Measurements from ENCODE around the gene PRKD2. TPM values are rescaled to one million over a fixed set of nuclear protein-coding genes. Genes with fewer than 3 reads are reported as not detected.

PRKD2 gene
- total RNA-seq, 1 donor from 2014 or later = 49.4 TPM

- TF ChIP-seq POLR2AphosphoS5 (IDR thresholded peaks at IDR 0.05; ENCODE audit: insufficient read depth in 1 of 2, low read depth in 1 of 2) (no peak), POLR2A (IDR thresholded peaks at IDR 0.05) (no peak), CTCF (IDR thresholded peaks at IDR 0.05) (no peak)
- Histone ChIP-seq H3K4me3 (no peak overlapping the region), H3K27me3 (no peaks in the 10 kb centered on the region), H3K9me3 (no peaks in the 10 kb centered on the region), H3K36me3 (peaks cover 10 to 90% of the 10 kb centered on the region in 2 donors), H3K4me1 (no peaks in the 10 kb centered on the region), H3K27ac (no peak overlapping the region)
- intact Hi-C loops (cut with DNase I) = no loop called here
- no peak for DNase-seq (ENCODE audit: extremely low spot score in 2 of 2)
Observed at GRCh38 chr19:46687438-46688145, 29.3 kb downstream of the PRKD2 start.

DNA sequence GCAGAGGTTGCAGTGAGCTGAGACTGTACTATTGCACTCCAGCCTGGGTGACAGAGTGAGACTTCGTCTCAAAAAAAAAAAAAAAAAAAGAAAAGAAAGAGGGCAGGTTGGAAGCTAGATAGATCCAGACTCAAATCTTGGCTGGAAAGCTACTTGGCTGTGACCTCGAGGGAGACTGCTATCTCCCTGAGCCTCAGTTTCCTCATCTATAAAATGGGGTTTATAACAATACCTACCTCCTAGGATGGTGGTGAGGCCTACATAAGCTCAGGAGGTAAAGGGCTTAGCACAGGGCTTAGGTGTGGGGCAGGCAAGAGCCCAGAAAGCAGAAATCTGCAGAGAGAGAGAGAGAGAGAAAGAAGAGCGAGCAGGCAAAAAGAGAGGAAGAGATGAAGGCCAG lies 31.7 kb downstream of the PRKD2 start:
- Histone ChIP-seq H3K27me3 (no peaks in the 10 kb centered on the region), H3K4me3 (no peak overlapping the region), H3K4me1 (no peaks in the 10 kb centered on the region), H3K27ac (no peak overlapping the region), H3K36me3 (peaks cover 4 to 89% of the 10 kb centered on the region in 2 donors), H3K9me3 (no peaks in the 10 kb centered on the region)
- TF ChIP-seq CTCF (IDR thresholded peaks at IDR 0.05) (no peak), POLR2A (IDR thresholded peaks at IDR 0.05) (no peak), POLR2AphosphoS5 (IDR thresholded peaks at IDR 0.05; ENCODE audit: insufficient read depth in 1 of 2, low read depth in 1 of 2) (no peak)
- intact Hi-C loops (cut with DNase I) = no loop called here
- no peak for DNase-seq (ENCODE audit: extremely low spot score in 2 of 2)

- Histone ChIP-seq H3K27ac (no peak overlapping the region), H3K4me3 (no peak overlapping the region), H3K27me3 (no peaks in the 10 kb centered on the region), H3K9me3 (no peaks in the 10 kb centered on the region), H3K4me1 (no peaks in the 10 kb centered on the region), H3K36me3 (peaks cover 0 to 90% of the 10 kb centered on the region in 2 donors)
- TF ChIP-seq POLR2A (IDR thresholded peaks at IDR 0.05) (no peak), POLR2AphosphoS5 (IDR thresholded peaks at IDR 0.05; ENCODE audit: insufficient read depth in 1 of 2, low read depth in 1 of 2) (no peak), CTCF (IDR thresholded peaks at IDR 0.05) (no peak)
- intact Hi-C loops (cut with DNase I) = loop anchor here (5.0 kb wide), 1 partner anchor 196 kb away; no protein-coding TSS in a partner anchor
- DNase-seq (ENCODE audit: extremely low spot score in 2 of 2) = no peak
Observed at GRCh38 chr19:46678110-46678732, 38.7 kb downstream of the PRKD2 start.

DNA sequence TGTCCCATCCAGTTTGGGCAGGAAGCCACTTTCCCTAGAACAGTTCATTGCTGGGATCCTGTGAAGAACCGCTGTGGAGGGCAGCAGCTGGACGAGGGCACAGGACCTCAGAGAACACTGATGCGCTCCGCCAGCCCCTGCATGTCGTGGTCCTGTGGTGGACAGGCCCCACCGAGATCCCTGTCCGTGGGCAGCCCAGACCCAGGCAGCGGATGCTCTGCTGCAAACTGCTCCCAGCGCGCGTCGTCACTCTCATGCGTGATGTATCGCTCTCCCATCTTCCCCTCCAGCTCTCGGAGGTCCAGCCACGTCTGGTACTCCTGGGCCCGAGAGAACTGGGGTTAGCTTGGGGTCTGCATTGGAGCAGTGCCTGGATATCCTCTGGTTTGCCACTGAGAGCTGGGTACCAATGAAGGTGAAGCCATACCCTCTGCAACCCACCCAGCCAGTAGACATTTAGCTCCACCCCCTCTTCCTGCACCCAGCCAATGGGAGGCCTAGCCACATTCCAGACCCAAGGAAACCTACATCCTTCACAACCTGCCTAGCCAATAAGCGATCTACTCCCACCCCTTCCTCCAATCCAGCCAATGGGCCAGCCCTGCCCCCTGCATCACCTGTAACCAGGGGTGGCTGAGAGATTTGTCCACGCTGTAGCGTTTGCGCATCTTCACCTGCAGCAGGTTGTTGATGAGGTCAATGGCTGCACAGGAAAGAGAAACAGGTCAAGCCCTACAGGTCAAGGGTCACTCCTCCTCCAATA lies 42.3 kb downstream of the PRKD2 start:
- Histone ChIP-seq H3K4me1 (no peaks in the 10 kb centered on the region), H3K27me3 (no peaks in the 10 kb centered on the region), H3K27ac (no peak overlapping the region), H3K36me3 (peaks cover 0 to 60% of the 10 kb centered on the region in 2 donors), H3K9me3 (no peaks in the 10 kb centered on the region), H3K4me3 (no peak overlapping the region)
- intact Hi-C loops (cut with DNase I) = loop anchor here (5.0 kb wide), 1 partner anchor 192 kb away; no protein-coding TSS in a partner anchor
- TF ChIP-seq POLR2A (IDR thresholded peaks at IDR 0.05) (no peak), POLR2AphosphoS5 (IDR thresholded peaks at IDR 0.05; ENCODE audit: insufficient read depth in 1 of 2, low read depth in 1 of 2) (no peak), CTCF (IDR thresholded peaks at IDR 0.05) (no peak)
- DNase-seq (ENCODE audit: extremely low spot score in 2 of 2) = no peak
